T-helper 2 cell treated with Interferon-gamma antibody and Interleukin-4, amounts not matched to agents 100 ng/mL and 5 ng/mL, for 36 hours (primary cell): ENCODE results near the gene ATXN2L. TPM values are rescaled to one million over a fixed set of nuclear protein-coding genes. Genes with fewer than 3 reads are reported as not detected.

Experiments
- intact Hi-C: fragments of 100-400 bp; cut with micrococcal nuclease; formaldehyde crosslinking; loops from one replicate; pipeline ENCODE4 v1.15.1; 2023
- total RNA-seq: library from RNA; stranded (reverse); gene quantifications from 2 replicates; pipeline ENCODE4 v1.2.3, GENCODE V29; 2022

The ATXN2L gene
- total RNA-seq, 1 donor from 2014 or later = 264 TPM

DNA sequence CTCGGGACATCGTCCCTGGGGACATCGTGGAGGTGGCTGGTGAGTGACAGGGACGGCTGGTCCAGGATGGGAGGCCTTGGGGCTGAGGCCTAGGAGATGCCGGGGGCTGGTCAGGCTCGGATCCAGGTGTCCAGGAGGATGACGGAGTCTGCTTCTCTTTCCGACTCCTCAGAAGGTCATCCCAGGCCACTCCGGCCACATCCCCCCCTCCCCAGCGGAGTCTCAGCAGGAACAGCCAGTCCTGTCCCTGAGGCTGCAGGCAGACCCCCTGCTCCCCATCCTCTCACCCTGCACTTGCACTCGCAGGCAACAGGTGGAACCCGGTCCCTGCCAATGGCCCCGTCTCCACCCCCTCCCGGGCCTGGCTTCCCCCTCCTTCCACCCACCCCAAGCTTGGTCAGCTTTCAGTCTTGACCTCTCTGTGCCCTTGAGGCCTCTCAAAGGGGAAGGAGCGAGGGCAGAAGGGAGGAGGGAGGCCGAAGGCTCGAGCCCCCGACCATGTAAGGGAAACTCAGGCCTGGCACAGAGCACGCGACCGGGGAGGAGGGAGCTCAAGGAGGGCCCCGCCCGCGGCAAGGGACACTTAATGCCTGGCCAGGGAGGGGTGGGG, 59.9 kb downstream of the ATXN2L start:
- intact Hi-C loops = loop anchor here (5.0 kb wide), 1 partner anchor 55 kb away; no protein-coding TSS in a partner anchor

DNA sequence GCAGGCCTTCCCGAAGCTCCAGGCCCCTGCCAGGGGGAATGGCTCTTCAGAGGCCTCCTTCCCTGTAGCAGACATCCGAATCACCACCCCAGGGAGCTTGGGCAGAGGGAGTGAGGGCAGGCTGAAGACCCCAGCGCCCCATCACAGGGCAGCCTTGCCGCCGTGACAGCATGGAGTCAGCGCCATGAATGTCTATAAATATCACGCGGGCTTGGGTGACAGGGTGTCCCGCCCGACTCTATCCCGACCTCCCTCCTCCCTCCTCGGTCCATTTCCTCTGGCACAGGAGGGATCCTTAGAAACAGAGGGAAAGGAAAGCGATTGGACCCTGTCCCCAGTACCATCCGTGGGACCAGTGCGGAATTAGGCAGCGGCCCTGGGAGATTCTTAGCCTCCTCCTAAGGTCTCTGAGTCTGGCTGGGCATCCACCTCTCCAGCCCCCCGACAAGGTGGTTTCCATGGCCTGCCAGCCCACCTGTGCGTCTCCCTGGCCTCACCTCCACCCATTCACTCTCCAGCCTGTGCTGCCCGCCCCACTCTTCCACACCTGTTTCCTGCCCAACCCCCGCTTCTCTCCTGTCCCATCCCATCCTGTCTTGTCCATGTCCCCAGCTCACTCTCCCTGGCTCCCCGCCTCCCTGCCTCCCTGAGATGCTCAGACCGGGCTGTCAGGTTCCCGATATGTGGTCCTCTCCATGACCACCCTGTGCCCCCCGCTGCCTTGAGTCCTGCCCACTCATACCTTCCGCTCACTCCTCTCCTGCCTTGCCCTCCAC, 60.6 kb downstream of the ATXN2L start:
- intact Hi-C loops = loop anchor here (5.0 kb wide), 1 partner anchor 54 kb away; no protein-coding TSS in a partner anchor

DNA sequence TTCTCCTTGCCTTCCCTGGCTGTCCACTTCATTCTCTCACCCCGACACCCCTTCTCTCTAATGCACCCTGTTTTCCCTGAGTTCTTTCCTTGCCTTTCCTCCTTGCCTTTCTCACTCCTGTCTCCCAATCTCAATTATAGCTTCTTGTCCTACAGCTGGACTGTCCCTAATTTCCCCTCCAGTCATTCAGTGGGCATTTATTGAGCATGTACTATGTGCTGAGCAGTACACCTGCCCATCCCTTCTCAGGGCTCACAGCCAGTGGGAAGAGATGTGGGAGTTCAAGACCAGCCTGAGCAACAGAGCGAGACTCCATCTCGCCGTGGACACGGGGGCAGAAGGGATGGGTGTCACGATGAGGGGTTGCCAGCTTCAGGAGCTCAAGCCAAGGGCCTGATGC, 61.2 kb downstream of the ATXN2L start:
- intact Hi-C loops = loop anchor here (5.0 kb wide), 1 partner anchor 53 kb away; no protein-coding TSS in a partner anchor

Other genes with a start within 250 kb of the ATXN2L start
- 0.30 and 0.45 TPM in 2 replicates for gene SULT1A2, start 225.9 kb upstream of the ATXN2L start, total RNA-seq
- 7.4 and 10.0 TPM in 2 replicates for gene SULT1A1, start 213.0 kb upstream of the ATXN2L start, total RNA-seq
- 0.98 and 1.6 TPM in 2 replicates for gene NPIPB8, start 184.9 kb upstream of the ATXN2L start, total RNA-seq
- 773 and 800 TPM in 2 replicates for gene EIF3C, start 111.5 kb upstream of the ATXN2L start, total RNA-seq
- 5.4 and 6.3 TPM in 2 replicates for gene NPIPB9, start 71.2 kb upstream of the ATXN2L start, total RNA-seq
- gene TUFM, start 23.3 kb downstream of the ATXN2L start, total RNA-seq = 138 and 143 TPM in 2 replicates
- 53.8 and 55.1 TPM in 2 replicates for gene SH2B1, start 40.8 kb downstream of the ATXN2L start, total RNA-seq
- gene ATP2A1, start 55.5 kb downstream of the ATXN2L start, total RNA-seq = 1.6 and 2.2 TPM in 2 replicates
- 21.5 and 22.4 TPM in 2 replicates for gene RABEP2, start 102.2 kb downstream of the ATXN2L start, total RNA-seq
- not detected in 2 replicates for gene CD19, start 109.0 kb downstream of the ATXN2L start, total RNA-seq
- 127 TPM in 2 replicates for gene NFATC2IP, start 127.9 kb downstream of the ATXN2L start, total RNA-seq
- 23.8 and 26.8 TPM in 2 replicates for gene SPNS1, start 151.8 kb downstream of the ATXN2L start, total RNA-seq
- 373 and 384 TPM in 2 replicates for gene LAT, start 162.1 kb downstream of the ATXN2L start, total RNA-seq